ENCODE results near the gene TRIM41.
A peak's percentile ranks its signal among the peaks of the same experiment; 100 is the strongest.
"Not testable (repeated sequence)": the region's sequence is repeated elsewhere in the genome, so short reads cannot be mapped to it uniquely, and the experiment has no call there.

The TRIM41 gene

GRCh38 chr5:181261320-181262049, 38.4 kb downstream of the TRIM41 start:
- Histone ChIP-seq H4K20me1 (ENCODE audit: low read depth, low read length) (no peaks in the 10 kb centered on the region), H2AFZ (ENCODE audit: low read depth, low read length, severe bottlenecking) (peak overlapping the region; percentile 91), H3K9me3 (ENCODE audit: insufficient read depth, low read length) (no peaks in the 10 kb centered on the region), H3K36me3 (ENCODE audit: low read length) (0 out of 2 replicates have a peak, but pooled peaks cover 3% of the 10 kb centered on the region), H3K27ac (ENCODE audit: low read depth, low read length) (peak overlapping the region; percentile 86), H3K9ac (ENCODE audit: low read length) (peak overlapping the region; percentile 100), H3K27me3 (ENCODE audit: low read length) (no peaks in the 10 kb centered on the region), H3K4me2 (ENCODE audit: low read depth, low read length, poor library complexity, severe bottlenecking) (peak overlapping the region; percentile 75), H3K4me3 (ENCODE audit: insufficient read depth, low read length, poor library complexity, severe bottlenecking) (peak overlapping the region; percentile 96), H3F3A (ENCODE audit: insufficient read depth) (peaks cover 15% of the 10 kb centered on the region), H3K79me2 (ENCODE audit: insufficient read depth, low read length) (peaks cover 52% of the 10 kb centered on the region), H3K9me2 (replicated peaks; ENCODE audit: insufficient read depth, low read length) (no peaks in the 10 kb centered on the region)
- TF ChIP-seq CTCF (IDR thresholded peaks at IDR 0.05; ENCODE audit: insufficient read depth, low read length, poor library complexity, severe bottlenecking) (no peak), EZH2phosphoT487 (conservative IDR thresholded peaks at IDR 0.05; ENCODE audit: low read length) (no peak)

GRCh38 chr5:181263633-181264032, 40.6 kb downstream of the TRIM41 start:
- no peak overlapping the region for H3K4me3 ChIP-seq (ENCODE audit: insufficient read depth, low read length, poor library complexity, severe bottlenecking)
- no peak overlapping the region for H3K4me2 ChIP-seq (ENCODE audit: low read depth, low read length, poor library complexity, severe bottlenecking)
- no peaks in the 10 kb centered on the region for H3K9me3 ChIP-seq (ENCODE audit: insufficient read depth, low read length)
- no peak overlapping the region for H3K27ac ChIP-seq (ENCODE audit: low read depth, low read length)
- H3F3A ChIP-seq (ENCODE audit: insufficient read depth) = 0 out of 2 replicates have a peak, but pooled peaks cover 4% of the 10 kb centered on the region
- H3K36me3 ChIP-seq (ENCODE audit: low read length) = no peaks in the 10 kb centered on the region
- H4K20me1 ChIP-seq (ENCODE audit: low read depth, low read length) = no peaks in the 10 kb centered on the region
- no peaks in the 10 kb centered on the region for H3K9me2 ChIP-seq (replicated peaks; ENCODE audit: insufficient read depth, low read length)
- H3K9ac ChIP-seq (ENCODE audit: low read length) = no peak overlapping the region
- peaks cover 32% of the 10 kb centered on the region for H3K79me2 ChIP-seq (ENCODE audit: insufficient read depth, low read length)
- H3K27me3 ChIP-seq (ENCODE audit: low read length) = no peaks in the 10 kb centered on the region
- TF ChIP-seq EZH2phosphoT487 (conservative IDR thresholded peaks at IDR 0.05; ENCODE audit: low read length) (no peak), CTCF (IDR thresholded peaks at IDR 0.05; ENCODE audit: insufficient read depth, low read length, poor library complexity, severe bottlenecking) (no peak)
- no peak overlapping the region for H2AFZ ChIP-seq (ENCODE audit: low read depth, low read length, severe bottlenecking)

- no peak overlapping the region for H3K4me2 ChIP-seq (ENCODE audit: low read depth, low read length, poor library complexity, severe bottlenecking)
- no peaks in the 10 kb centered on the region for H3K9me2 ChIP-seq (replicated peaks; ENCODE audit: insufficient read depth, low read length)
- H3K27me3 ChIP-seq (ENCODE audit: low read length) = no peaks in the 10 kb centered on the region
- H2AFZ ChIP-seq (ENCODE audit: low read depth, low read length, severe bottlenecking) = no peak overlapping the region
- peaks cover 17% of the 10 kb centered on the region for H3K79me2 ChIP-seq (ENCODE audit: insufficient read depth, low read length)
- no peaks in the 10 kb centered on the region for H3K36me3 ChIP-seq (ENCODE audit: low read length)
- no peak overlapping the region for H3K9ac ChIP-seq (ENCODE audit: low read length)
- no peaks in the 10 kb centered on the region for H3K9me3 ChIP-seq (ENCODE audit: insufficient read depth, low read length)
- no peaks in the 10 kb centered on the region for H4K20me1 ChIP-seq (ENCODE audit: low read depth, low read length)
- no peaks in the 10 kb centered on the region for H3F3A ChIP-seq (ENCODE audit: insufficient read depth)
- TF ChIP-seq EZH2phosphoT487 (conservative IDR thresholded peaks at IDR 0.05; ENCODE audit: low read length) (no peak), CTCF (IDR thresholded peaks at IDR 0.05; ENCODE audit: insufficient read depth, low read length, poor library complexity, severe bottlenecking) (no peak)
- no peak overlapping the region for H3K27ac ChIP-seq (ENCODE audit: low read depth, low read length)
- H3K4me3 ChIP-seq (ENCODE audit: insufficient read depth, low read length, poor library complexity, severe bottlenecking) = no peak overlapping the region
These were observed 42.1 kb downstream of the TRIM41 start for GRCh38 chr5:181265092-181265671.

- not testable (repeated sequence) for H3K36me3 ChIP-seq (ENCODE audit: low read length); H3F3A ChIP-seq (ENCODE audit: insufficient read depth); H3K79me2 ChIP-seq (ENCODE audit: insufficient read depth, low read length); H3K27me3 ChIP-seq (ENCODE audit: low read length); H3K27ac ChIP-seq (ENCODE audit: low read depth, low read length); H3K4me2 ChIP-seq (ENCODE audit: low read depth, low read length, poor library complexity, severe bottlenecking); H3K9ac ChIP-seq (ENCODE audit: low read length); H3K9me3 ChIP-seq (ENCODE audit: insufficient read depth, low read length); H4K20me1 ChIP-seq (ENCODE audit: low read depth, low read length); H3K9me2 ChIP-seq (replicated peaks; ENCODE audit: insufficient read depth, low read length); H3K4me3 ChIP-seq (ENCODE audit: insufficient read depth, low read length, poor library complexity, severe bottlenecking); H2AFZ ChIP-seq (ENCODE audit: low read depth, low read length, severe bottlenecking)
These were observed 44.3 kb downstream of the TRIM41 start for GRCh38 chr5:181267291-181267904.

- H3K36me3 ChIP-seq (ENCODE audit: low read length); H3K4me3 ChIP-seq (ENCODE audit: insufficient read depth, low read length, poor library complexity, severe bottlenecking); H3K9me3 ChIP-seq (ENCODE audit: insufficient read depth, low read length); H4K20me1 ChIP-seq (ENCODE audit: low read depth, low read length); H2AFZ ChIP-seq (ENCODE audit: low read depth, low read length, severe bottlenecking); H3K27me3 ChIP-seq (ENCODE audit: low read length); H3K27ac ChIP-seq (ENCODE audit: low read depth, low read length); H3F3A ChIP-seq (ENCODE audit: insufficient read depth); H3K9ac ChIP-seq (ENCODE audit: low read length); H3K79me2 ChIP-seq (ENCODE audit: insufficient read depth, low read length); H3K9me2 ChIP-seq (replicated peaks; ENCODE audit: insufficient read depth, low read length); H3K4me2 ChIP-seq (ENCODE audit: low read depth, low read length, poor library complexity, severe bottlenecking): not testable (repeated sequence)
These were observed 44.8 kb downstream of the TRIM41 start for GRCh38 chr5:181267907-181268306.

All from SU-DHL-6 (cell line).